Measurements from ENCODE around the gene KRTAP10-1. TPM values are rescaled to one million over a fixed set of nuclear protein-coding genes. Genes with fewer than 3 reads are reported as not detected.
A peak's percentile ranks its signal among the peaks of the same experiment; 100 is the strongest.
"Not testable (repeated sequence)": the region's sequence is repeated elsewhere in the genome, so short reads cannot be mapped to it uniquely, and the experiment has no call there.

Gene KRTAP10-1, protein sequence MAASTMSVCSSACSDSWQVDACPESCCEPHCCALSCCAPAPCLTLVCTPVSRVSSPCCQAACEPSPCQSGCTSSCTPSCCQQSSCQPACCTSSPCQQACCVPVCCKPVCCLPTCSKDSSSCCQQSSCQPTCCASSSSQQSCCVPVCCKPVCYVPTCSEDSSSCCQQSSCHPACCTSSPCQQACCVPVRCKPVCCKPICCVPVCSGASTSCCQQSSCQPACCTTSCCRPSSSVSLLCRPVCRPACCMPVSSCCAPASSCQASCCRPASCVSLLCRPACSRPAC
- not detected for polyA plus RNA-seq (ENCODE audit: insufficient read length)
- long read RNA-seq, donor 1 = 0 reads
- long read RNA-seq, donor 2 = 0 reads
- long read RNA-seq, donor 3 = 0 reads
- long read RNA-seq, donor 4 = 0 reads
- long read RNA-seq, donor 5 = 0 reads
- long read RNA-seq, donor 6 = 0 reads
- long read RNA-seq, donor 7 = 0 reads
- long read RNA-seq, donor 8 = 0 reads

- DNase-seq = no peak
Observed at GRCh38 chr21:44539991-44540666, at the start of gene KRTAP10-1. Gene KRTAP10-1 (minus strand): TSS chr21:44540195. CDS start chr21:44540150, 45 bp downstream.

DNA sequence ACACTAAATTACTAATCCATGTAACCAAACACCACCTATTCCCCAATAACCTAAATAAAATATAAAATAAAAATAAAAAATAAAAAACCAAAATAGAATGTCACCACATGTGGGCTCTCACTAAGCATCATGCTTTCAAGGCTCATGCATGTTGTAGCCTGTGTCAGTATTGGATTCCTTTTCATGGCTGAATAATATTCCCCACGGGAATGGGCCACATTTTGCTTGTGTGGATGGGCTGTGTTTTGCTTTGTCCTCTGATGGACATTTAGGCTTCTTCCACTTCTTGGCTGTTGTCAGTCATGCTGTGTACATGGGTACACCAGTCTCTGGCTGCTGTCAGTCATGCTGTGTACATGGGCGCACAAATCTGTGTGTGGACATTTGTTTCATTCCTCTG is 49.1 kb upstream of the KRTAP10-1 start:
- no peak for DNase-seq

DNA sequence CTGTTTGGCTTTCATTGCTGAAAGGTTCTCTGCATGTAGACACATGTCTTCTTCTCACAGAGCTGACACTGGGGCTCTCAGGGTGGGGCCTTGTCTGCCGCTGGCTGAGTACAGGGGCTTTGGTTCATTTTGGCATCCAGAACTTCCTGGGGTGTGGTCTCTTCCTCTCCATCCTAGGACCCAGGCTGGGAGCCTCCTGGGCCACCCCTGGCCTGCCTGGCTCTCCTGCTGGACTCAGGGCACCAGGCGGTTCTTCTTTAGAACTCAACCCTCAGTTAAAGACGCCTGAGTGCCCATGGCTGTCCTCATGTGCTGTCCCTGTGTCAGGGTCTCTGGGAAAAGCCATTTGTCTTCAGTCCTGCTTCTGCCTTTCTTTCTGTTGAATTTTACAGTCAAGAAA is 45.9 kb upstream of the KRTAP10-1 start:
- DNase-seq = no peak

DNA sequence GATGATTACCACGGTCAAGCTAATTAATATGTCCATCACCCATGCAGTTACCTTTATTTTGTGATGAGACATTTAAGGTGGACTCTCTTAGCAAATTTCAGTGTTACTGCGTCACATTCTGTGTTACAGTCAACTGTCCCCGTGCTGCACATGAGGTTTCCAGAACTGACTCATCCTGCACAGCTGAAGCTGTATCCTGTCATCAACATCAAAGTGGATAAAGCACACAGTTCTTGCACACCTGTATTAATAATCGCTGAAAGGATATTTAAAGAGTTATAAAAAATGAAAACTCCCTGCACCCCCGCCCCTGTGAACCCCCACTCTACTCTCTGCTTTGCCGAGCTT is 43.8 kb upstream of the KRTAP10-1 start:
- no peak for DNase-seq

GRCh38 chr21:44583089-44583799 is 43.2 kb upstream of the KRTAP10-1 start:
- peak; percentile 51 for DNase-seq

- no peak for DNase-seq
Observed at GRCh38 chr21:44582055-44582454, 42.1 kb upstream of the KRTAP10-1 start.

GRCh38 chr21:44581158-44581557 is 41.2 kb upstream of the KRTAP10-1 start:
- no peak for DNase-seq

GRCh38 chr21:44580231-44580821 is 40.3 kb upstream of the KRTAP10-1 start, which contains the start of gene KRTAP10-5:
Gene KRTAP10-5 (minus strand): TSS chr21:44580604. CDS start chr21:44580578, 26 bp downstream.
- not testable (repeated sequence) for DNase-seq

- no peak for DNase-seq
Observed at GRCh38 chr21:44579833-44580144, 39.8 kb upstream of the KRTAP10-1 start.

GRCh38 chr21:44579056-44579832 is 39.2 kb upstream of the KRTAP10-1 start:
- no peak for DNase-seq

- DNase-seq = no peak
Observed at GRCh38 chr21:44578371-44579055, 38.5 kb upstream of the KRTAP10-1 start.

DNA sequence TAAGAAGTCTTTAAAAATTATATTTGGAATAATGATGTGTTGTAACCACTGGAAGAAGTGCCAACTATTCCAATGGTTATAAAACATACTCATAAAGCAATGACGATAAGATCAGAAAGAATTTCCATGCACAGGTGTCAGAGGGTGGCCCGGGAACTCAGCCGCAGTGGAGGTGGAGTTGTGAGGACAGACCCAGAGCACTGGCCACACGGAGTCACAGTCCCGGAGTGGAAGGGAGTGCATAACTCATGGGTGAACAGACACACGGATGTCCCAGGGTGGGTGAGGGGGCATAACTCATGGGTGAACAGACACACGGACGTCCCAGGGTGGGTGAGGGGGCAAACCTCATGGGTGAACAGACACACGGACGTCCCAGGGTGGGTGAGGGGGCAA is 36.0 kb upstream of the KRTAP10-1 start:
- no peak for DNase-seq

DNA sequence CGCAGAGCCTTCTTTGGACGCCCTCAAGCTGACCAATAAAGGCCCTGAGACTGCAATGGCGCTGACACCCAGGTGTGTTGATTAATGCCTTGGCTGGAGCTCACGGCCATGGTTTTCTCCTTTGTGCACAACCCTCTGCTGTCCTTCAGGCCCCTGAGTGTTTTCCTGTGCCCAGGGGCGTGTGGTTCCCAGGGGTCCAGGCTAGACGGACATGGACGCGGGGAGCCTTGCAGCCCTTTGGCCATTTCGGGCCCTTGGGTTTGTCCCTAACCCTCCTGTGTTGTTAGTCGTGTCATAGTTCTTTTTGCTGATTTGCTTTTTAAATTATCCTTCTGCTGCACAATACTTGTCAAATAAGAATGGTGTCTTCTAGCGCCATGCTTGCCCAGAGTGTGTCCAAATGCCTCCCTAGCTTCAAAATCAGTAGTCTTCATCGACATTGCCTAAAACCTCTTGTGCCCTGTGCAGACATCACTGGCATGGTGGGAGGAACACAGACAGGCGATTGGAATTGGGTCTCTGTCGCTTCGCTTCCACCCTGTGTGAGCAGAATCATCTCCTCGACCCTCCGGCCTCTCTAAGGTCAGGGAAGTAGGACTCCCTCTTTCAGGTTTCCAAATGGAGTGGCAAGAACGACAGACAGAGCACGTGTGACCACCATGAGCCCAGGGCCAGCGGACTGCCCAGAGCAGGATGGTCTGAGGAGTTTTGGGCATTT is 35.5 kb upstream of the KRTAP10-1 start:
- no peak for DNase-seq

GRCh38 chr21:44574457-44575306 is 34.7 kb upstream of the KRTAP10-1 start:
- DNase-seq = peak; percentile 20

DNA sequence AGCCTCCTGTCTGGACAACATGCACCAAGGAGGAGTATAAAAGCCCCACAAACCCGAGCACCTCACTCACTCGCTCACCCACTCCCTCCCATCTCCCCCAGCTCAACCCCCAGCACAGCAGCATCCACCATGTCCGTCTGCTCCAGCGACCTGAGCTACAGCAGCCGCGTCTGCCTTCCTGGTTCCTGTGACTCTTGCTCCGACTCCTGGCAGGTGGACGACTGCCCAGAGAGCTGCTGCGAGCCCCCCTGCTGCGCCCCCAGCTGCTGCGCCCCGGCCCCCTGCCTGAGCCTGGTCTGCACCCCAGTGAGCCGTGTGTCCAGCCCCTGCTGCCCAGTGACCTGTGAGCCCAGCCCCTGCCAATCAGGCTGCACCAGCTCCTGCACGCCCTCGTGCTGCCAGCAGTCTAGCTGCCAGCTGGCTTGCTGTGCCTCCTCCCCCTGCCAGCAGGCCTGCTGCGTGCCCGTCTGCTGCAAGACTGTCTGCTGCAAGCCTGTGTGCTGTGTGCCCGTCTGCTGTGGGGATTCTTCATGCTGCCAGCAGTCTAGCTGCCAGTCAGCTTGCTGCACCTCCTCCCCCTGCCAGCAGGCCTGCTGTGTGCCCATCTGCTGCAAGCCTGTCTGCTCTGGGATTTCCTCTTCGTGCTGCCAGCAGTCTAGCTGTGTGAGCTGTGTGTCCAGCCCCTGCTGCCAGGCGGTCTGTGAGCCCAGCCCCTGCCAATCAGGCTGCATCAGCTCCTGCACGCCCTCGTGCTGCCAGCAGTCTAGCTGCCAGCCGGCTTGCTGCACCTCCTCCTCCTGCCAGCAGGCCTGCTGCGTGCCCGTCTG is 33.8 kb upstream of the KRTAP10-1 start, which contains the start of gene KRTAP10-4:
Gene KRTAP10-4, plus strand, starts transcription at position 100 of the 827 bp plus-strand sequence. Its CDS starts 30 bp downstream, at position 130.
- DNase-seq = not testable (repeated sequence)

DNA sequence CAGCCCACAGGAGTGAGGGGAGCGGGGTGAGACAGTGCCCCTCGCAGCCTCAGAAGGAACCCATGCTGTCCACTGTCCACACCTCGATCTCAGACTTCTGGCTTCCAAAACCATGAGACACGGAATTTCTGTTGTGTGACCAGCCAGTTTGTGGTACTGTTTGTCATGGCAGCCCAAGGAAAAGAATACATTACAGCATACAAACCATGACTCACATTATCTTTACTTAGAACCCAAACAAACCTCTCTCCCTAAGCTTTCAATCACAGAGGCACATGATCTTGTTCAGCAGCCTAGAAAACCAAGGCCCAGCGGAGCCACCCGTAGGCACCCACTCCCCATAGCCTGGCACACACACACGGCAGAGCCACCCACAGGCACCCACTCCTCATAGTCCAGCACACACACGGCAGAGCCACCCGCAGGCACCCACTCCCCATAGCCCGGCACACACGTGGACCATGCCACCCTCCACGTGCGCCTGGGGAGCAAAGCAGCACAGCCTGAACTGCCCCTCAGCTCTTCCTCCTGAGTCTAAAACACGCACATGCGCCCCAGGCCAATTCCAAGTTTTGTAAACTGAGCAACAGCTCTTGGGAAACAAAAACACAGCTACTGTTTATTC is 33.1 kb upstream of the KRTAP10-1 start:
- DNase-seq = no peak
